Activated T-cell treated with anti-CD3 and anti-CD28 coated beads, Interleukin-2, amount 50 U/mL, for 24 hours (primary cell): Measurements from ENCODE around the gene GPD2.
"Not testable (repeated sequence)": the region's sequence is repeated elsewhere in the genome, so short reads cannot be mapped to it uniquely, and the experiment has no call there.

Source experiments
- DNase-seq: peaks from one replicate; pipeline ENCODE4 v3.0.0-alpha.2; 2020
- H3K27ac Mint-ChIP-seq: 2 replicates; pipeline ENCODE4 v1.8.0; 2020; ENCODE audit warnings: mild to moderate bottlenecking, mixed read lengths
- H3K27me3 Mint-ChIP-seq: 2 replicates; pipeline ENCODE4 v1.8.0; 2020; ENCODE audit warnings: mixed read lengths
- H3K36me3 Mint-ChIP-seq: 2 replicates; pipeline ENCODE4 v1.8.0; 2020; ENCODE audit warnings: low read depth, mixed read lengths
- H3K4me1 Mint-ChIP-seq: 2 replicates; pipeline ENCODE4 v1.8.0; 2020; ENCODE audit warnings: low read depth, mixed read lengths
- H3K4me3 Mint-ChIP-seq: 2 replicates; pipeline ENCODE4 v1.8.0; 2020; ENCODE audit warnings: mild to moderate bottlenecking, moderate library complexity, mixed read lengths
- H3K9me3 Mint-ChIP-seq: 2 replicates; pipeline ENCODE4 v1.8.0; 2020; ENCODE audit warnings: mixed read lengths

The GPD2 gene

GRCh38 chr2:156476850-156477206 lies 40.6 kb downstream of the GPD2 start:
- Mint-ChIP-seq H3K36me3 (peaks cover 39% of the 10 kb centered on the region), H3K27ac (peak overlapping the region; percentile 83), H3K9me3 (no peaks in the 10 kb centered on the region), H3K27me3 (no peaks in the 10 kb centered on the region), H3K4me1 (peaks cover 65% of the 10 kb centered on the region), H3K4me3 (peak overlapping the region; percentile 40)
- no peak for DNase-seq

GRCh38 chr2:156480376-156480775 lies 44.2 kb downstream of the GPD2 start:
- peaks cover 66% of the 10 kb centered on the region for H3K4me1 Mint-ChIP-seq
- H3K27me3 Mint-ChIP-seq = no peaks in the 10 kb centered on the region
- peaks cover 46% of the 10 kb centered on the region for H3K36me3 Mint-ChIP-seq
- H3K4me3 Mint-ChIP-seq = no peak overlapping the region
- peak overlapping the region; percentile 68 for H3K27ac Mint-ChIP-seq
- DNase-seq = no peak
- H3K9me3 Mint-ChIP-seq = no peaks in the 10 kb centered on the region

- Mint-ChIP-seq H3K27me3 (no peaks in the 10 kb centered on the region), H3K27ac (no peak overlapping the region), H3K4me3 (no peak overlapping the region), H3K9me3 (no peaks in the 10 kb centered on the region), H3K36me3 (peaks cover 41% of the 10 kb centered on the region), H3K4me1 (peaks cover 61% of the 10 kb centered on the region)
- no peak for DNase-seq
Measured at GRCh38 chr2:156481312-156481711, 45.1 kb downstream of the GPD2 start.

GRCh38 chr2:156483741-156484173 lies 47.6 kb downstream of the GPD2 start:
- Mint-ChIP-seq H3K9me3 (no peaks in the 10 kb centered on the region), H3K27me3 (no peaks in the 10 kb centered on the region), H3K36me3 (peaks cover 25% of the 10 kb centered on the region), H3K4me3 (no peak overlapping the region), H3K27ac (no peak overlapping the region), H3K4me1 (peaks cover 55% of the 10 kb centered on the region)
- no peak for DNase-seq

- Mint-ChIP-seq H3K36me3 (peaks cover 12% of the 10 kb centered on the region), H3K9me3 (no peaks in the 10 kb centered on the region), H3K4me3 (no peak overlapping the region), H3K27me3 (no peaks in the 10 kb centered on the region), H3K27ac (no peak overlapping the region), H3K4me1 (peaks cover 55% of the 10 kb centered on the region)
- no peak for DNase-seq
Measured at GRCh38 chr2:156486147-156486546, 50.0 kb downstream of the GPD2 start.

GRCh38 chr2:156486614-156487013 lies 50.4 kb downstream of the GPD2 start:
- Mint-ChIP-seq H3K27ac (no peak overlapping the region), H3K27me3 (no peaks in the 10 kb centered on the region), H3K9me3 (no peaks in the 10 kb centered on the region), H3K4me1 (peaks cover 55% of the 10 kb centered on the region), H3K36me3 (peaks cover 9% of the 10 kb centered on the region), H3K4me3 (no peak overlapping the region)
- no peak for DNase-seq

- DNase-seq = no peak
- Mint-ChIP-seq H3K4me1 (peaks cover 51% of the 10 kb centered on the region), H3K27me3 (no peaks in the 10 kb centered on the region), H3K36me3 (peaks cover 3% of the 10 kb centered on the region), H3K9me3 (no peaks in the 10 kb centered on the region), H3K27ac (peak overlapping the region; percentile 51), H3K4me3 (no peak overlapping the region)
Measured at GRCh38 chr2:156489195-156489594, 53.0 kb downstream of the GPD2 start.

- DNase-seq = no peak
- Mint-ChIP-seq H3K4me1 (peaks cover 51% of the 10 kb centered on the region), H3K27ac (peak overlapping the region; percentile 88), H3K9me3 (no peaks in the 10 kb centered on the region), H3K4me3 (no peak overlapping the region), H3K36me3 (peaks cover under 1% of the 10 kb centered on the region), H3K27me3 (no peaks in the 10 kb centered on the region)
Measured at GRCh38 chr2:156489750-156490465, 53.7 kb downstream of the GPD2 start.

GRCh38 chr2:156490466-156490840 lies 54.3 kb downstream of the GPD2 start:
- Mint-ChIP-seq H3K9me3 (no peaks in the 10 kb centered on the region), H3K36me3 (no peaks in the 10 kb centered on the region), H3K27ac (peak overlapping the region; percentile 18), H3K4me3 (no peak overlapping the region), H3K4me1 (peaks cover 54% of the 10 kb centered on the region), H3K27me3 (no peaks in the 10 kb centered on the region)
- DNase-seq = no peak

GRCh38 chr2:156491176-156491575 lies 55.0 kb downstream of the GPD2 start:
- H3K27me3 Mint-ChIP-seq = no peaks in the 10 kb centered on the region
- no peaks in the 10 kb centered on the region for H3K36me3 Mint-ChIP-seq
- no peaks in the 10 kb centered on the region for H3K9me3 Mint-ChIP-seq
- H3K4me1 Mint-ChIP-seq = peaks cover 55% of the 10 kb centered on the region
- no peak overlapping the region for H3K27ac Mint-ChIP-seq
- DNase-seq = no peak
- H3K4me3 Mint-ChIP-seq = no peak overlapping the region

- no peak for DNase-seq
- H3K9me3 Mint-ChIP-seq = no peaks in the 10 kb centered on the region
- no peak overlapping the region for H3K4me3 Mint-ChIP-seq
- no peak overlapping the region for H3K27ac Mint-ChIP-seq
- no peaks in the 10 kb centered on the region for H3K27me3 Mint-ChIP-seq
- peaks cover 9% of the 10 kb centered on the region for H3K36me3 Mint-ChIP-seq
- peaks cover 53% of the 10 kb centered on the region for H3K4me1 Mint-ChIP-seq
Measured at GRCh38 chr2:156492979-156493378, 56.8 kb downstream of the GPD2 start.

- peaks cover 30% of the 10 kb centered on the region for H3K4me1 Mint-ChIP-seq
- not testable (repeated sequence) for DNase-seq, H3K27me3 Mint-ChIP-seq, H3K36me3 Mint-ChIP-seq, H3K27ac Mint-ChIP-seq, H3K9me3 Mint-ChIP-seq, H3K4me3 Mint-ChIP-seq
Measured at GRCh38 chr2:156495998-156496397, 59.8 kb downstream of the GPD2 start.

- Mint-ChIP-seq H3K27me3 (no peaks in the 10 kb centered on the region), H3K27ac (no peak overlapping the region), H3K9me3 (no peaks in the 10 kb centered on the region), H3K4me3 (no peak overlapping the region), H3K4me1 (peaks cover 8% of the 10 kb centered on the region), H3K36me3 (peaks cover 3% of the 10 kb centered on the region)
- no peak for DNase-seq
Measured at GRCh38 chr2:156505696-156506095, 69.5 kb downstream of the GPD2 start.

- DNase-seq = no peak
- Mint-ChIP-seq H3K27ac (no peak overlapping the region), H3K27me3 (no peaks in the 10 kb centered on the region), H3K4me1 (peaks cover 1% of the 10 kb centered on the region), H3K36me3 (peaks cover 51% of the 10 kb centered on the region), H3K4me3 (no peak overlapping the region), H3K9me3 (no peaks in the 10 kb centered on the region)
Measured at GRCh38 chr2:156511122-156511521, 74.9 kb downstream of the GPD2 start.

- no peaks in the 10 kb centered on the region for H3K9me3 Mint-ChIP-seq
- DNase-seq = no peak
- no peak overlapping the region for H3K4me3 Mint-ChIP-seq
- H3K27me3 Mint-ChIP-seq = no peaks in the 10 kb centered on the region
- peaks cover 55% of the 10 kb centered on the region for H3K36me3 Mint-ChIP-seq
- peaks cover 1% of the 10 kb centered on the region for H3K4me1 Mint-ChIP-seq
- no peak overlapping the region for H3K27ac Mint-ChIP-seq
Measured at GRCh38 chr2:156511803-156512202, 75.6 kb downstream of the GPD2 start.

- DNase-seq = no peak
- Mint-ChIP-seq H3K4me3 (no peak overlapping the region), H3K9me3 (no peaks in the 10 kb centered on the region), H3K27ac (no peak overlapping the region), H3K27me3 (no peaks in the 10 kb centered on the region), H3K4me1 (peaks cover 1% of the 10 kb centered on the region), H3K36me3 (peaks cover 58% of the 10 kb centered on the region)
Measured at GRCh38 chr2:156512451-156512850, 76.3 kb downstream of the GPD2 start.
